OCI-LY1 (cell line): Measurements from ENCODE around the gene BCO2.

Source experiments
- H2AFZ ChIP-seq: fragments of 200-600 bp; sonication (generic), shearing (Covaris generic); 2 replicates; pipeline ENCODE4 v1.6.0; 2014; ENCODE audit warnings: antibody characterized with exemption, mild to moderate bottlenecking, low read length
- H3F3A ChIP-seq: fragments of 200-600 bp; sonication (generic), shearing (Covaris generic); 2 replicates; pipeline ENCODE4 v1.6.0; 2014; ENCODE audit warnings: mild to moderate bottlenecking, antibody characterized with exemption, low read length, moderate library complexity; ENCODE audit not compliant: insufficient read depth
- H3K27ac ChIP-seq: fragments of 200-600 bp; sonication (generic); 2 replicates; pipeline ENCODE4 v1.5.1; 2014; ENCODE audit warnings: low read length, mixed run types, mild to moderate bottlenecking, low read depth; ENCODE audit not compliant: poor library complexity, severe bottlenecking
- H3K27me3 ChIP-seq: fragments of 200-600 bp; sonication (generic); 2 replicates; pipeline ENCODE4 v1.6.0; 2014; ENCODE audit warnings: antibody characterized with exemption, mild to moderate bottlenecking, low read length, moderate library complexity; ENCODE audit not compliant: insufficient read depth
- H3K36me3 ChIP-seq: fragments of 200-600 bp; sonication (generic); 2 replicates; pipeline ENCODE4 v1.6.1; 2014; ENCODE audit warnings: mild to moderate bottlenecking, antibody characterized with exemption, low read length, moderate library complexity, mixed read lengths; ENCODE audit not compliant: insufficient read depth
- H3K4me1 ChIP-seq: fragments of 200-600 bp; sonication (generic); 2 replicates; pipeline ENCODE4 v1.5.1; 2014; ENCODE audit warnings: mild to moderate bottlenecking, low read length, moderate library complexity; ENCODE audit not compliant: insufficient read depth, severe bottlenecking
- H3K4me2 ChIP-seq: fragments of 200-600 bp; sonication (generic), shearing (Covaris generic); 2 replicates; pipeline ENCODE4 v1.6.1; 2014; ENCODE audit warnings: low read length
- H3K4me3 ChIP-seq: fragments of 200-600 bp; sonication (generic); 2 replicates; pipeline ENCODE4 v1.5.1; 2014; ENCODE audit warnings: low read length, low read depth, mild to moderate bottlenecking, mixed read lengths; ENCODE audit not compliant: poor library complexity, severe bottlenecking
- H3K79me2 ChIP-seq: fragments of 200-600 bp; shearing (Covaris generic); 2 replicates; pipeline ENCODE4 v1.6.1; 2016; ENCODE audit warnings: mixed run types, low read length, mixed read lengths; ENCODE audit not compliant: insufficient read depth
- H3K9ac ChIP-seq: fragments of 200-600 bp; sonication (generic), shearing (Covaris generic); 2 replicates; pipeline ENCODE4 v1.6.1; 2014; ENCODE audit warnings: mild to moderate bottlenecking, low read length, mixed read lengths
- H3K9me2 ChIP-seq: fragments of 200-600 bp; sonication (generic), shearing (Covaris generic); 2 replicates; pipeline ENCODE4 v1.6.1; 2014; ENCODE audit warnings: low read depth, mild to moderate bottlenecking, low read length, mixed read lengths
- H3K9me3 ChIP-seq: fragments of 200-600 bp; shearing (Covaris generic); 2 replicates; pipeline ENCODE4 v1.6.1; 2014; ENCODE audit warnings: low read length, mixed read lengths
- H4K20me1 ChIP-seq: fragments of 200-600 bp; sonication (generic), shearing (Covaris generic); 2 replicates; pipeline ENCODE4 v1.6.0; 2016; ENCODE audit warnings: mild to moderate bottlenecking, low read length; ENCODE audit not compliant: insufficient read depth
- CTCF ChIP-seq: fragments of 200-600 bp; sonication (generic), shearing (Covaris generic); IDR thresholded peaks from 2 replicates; pipeline ENCODE4 v1.5.1; 2017; ENCODE audit warnings: mild to moderate bottlenecking, antibody characterized with exemption, low read length, moderate library complexity, mixed read lengths
- EZH2 ChIP-seq: fragments of 200-600 bp; sonication (generic), shearing (Covaris generic); IDR thresholded peaks from 2 replicates; pipeline ENCODE4 v1.8.0; 2017; ENCODE audit warnings: borderline replicate concordance, mixed run types, mild to moderate bottlenecking, antibody characterized with exemption, low read length, moderate library complexity, mixed read lengths

BCO2 gene, protein sequence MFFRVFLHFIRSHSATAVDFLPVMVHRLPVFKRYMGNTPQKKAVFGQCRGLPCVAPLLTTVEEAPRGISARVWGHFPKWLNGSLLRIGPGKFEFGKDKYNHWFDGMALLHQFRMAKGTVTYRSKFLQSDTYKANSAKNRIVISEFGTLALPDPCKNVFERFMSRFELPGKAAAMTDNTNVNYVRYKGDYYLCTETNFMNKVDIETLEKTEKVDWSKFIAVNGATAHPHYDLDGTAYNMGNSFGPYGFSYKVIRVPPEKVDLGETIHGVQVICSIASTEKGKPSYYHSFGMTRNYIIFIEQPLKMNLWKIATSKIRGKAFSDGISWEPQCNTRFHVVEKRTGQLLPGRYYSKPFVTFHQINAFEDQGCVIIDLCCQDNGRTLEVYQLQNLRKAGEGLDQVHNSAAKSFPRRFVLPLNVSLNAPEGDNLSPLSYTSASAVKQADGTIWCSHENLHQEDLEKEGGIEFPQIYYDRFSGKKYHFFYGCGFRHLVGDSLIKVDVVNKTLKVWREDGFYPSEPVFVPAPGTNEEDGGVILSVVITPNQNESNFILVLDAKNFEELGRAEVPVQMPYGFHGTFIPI

DNA sequence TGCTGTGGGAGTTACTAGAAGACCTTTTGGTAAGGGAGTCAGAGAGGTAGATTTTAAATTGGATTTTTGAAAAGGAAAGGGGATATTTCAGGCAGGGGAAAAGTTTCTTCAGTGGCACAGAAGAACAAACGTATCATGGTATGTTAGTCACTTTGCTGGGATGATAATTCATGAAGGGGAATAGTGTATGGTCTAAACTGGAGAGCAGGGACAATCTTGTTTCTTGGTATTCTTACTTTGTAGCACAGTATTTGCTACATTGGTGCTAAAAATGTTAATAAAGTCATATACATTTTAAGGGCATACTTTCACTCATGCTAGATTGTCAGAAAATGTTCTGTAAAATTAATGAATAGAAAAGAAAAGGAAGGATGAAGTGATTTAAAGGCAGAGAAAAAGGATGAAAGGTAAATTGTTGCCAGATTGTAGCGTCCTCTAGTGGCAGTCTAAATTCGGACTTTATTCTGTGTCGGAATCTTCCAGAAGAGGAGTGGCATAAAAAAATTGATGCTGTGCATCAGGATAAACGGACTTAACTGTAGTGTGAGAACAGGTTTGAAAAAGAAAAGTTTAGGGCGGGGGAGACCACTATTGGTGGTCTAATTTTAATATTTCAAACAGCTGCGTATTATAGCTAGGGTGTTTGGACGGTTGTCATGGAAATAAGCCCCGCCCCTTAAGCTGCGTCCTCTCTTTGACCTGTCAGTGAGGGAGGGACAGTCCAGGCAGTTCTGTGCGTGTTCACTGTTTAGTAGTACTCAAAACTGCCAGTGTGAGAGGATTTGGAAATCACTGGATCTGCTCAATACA, at the start of gene BCO2:
BCO2 (plus strand) TSS at position 724 of the 810 bp plus-strand sequence. CDS start 90 bp downstream, outside the sequence.
- Histone ChIP-seq H2AFZ (no peak within 1 kb of the TSS), H3F3A (no peaks in the 10 kb centered on the region), H4K20me1 (no peaks in the 10 kb centered on the region), H3K36me3 (no peaks in the 10 kb centered on the region), H3K79me2 (no peaks in the 10 kb centered on the region), H3K4me3 (peak within 1 kb of the TSS; percentile 28), H3K9ac (no peak within 1 kb of the TSS), H3K9me2 (no peaks in the 10 kb centered on the region), H3K4me1 (peaks cover 8% of the 10 kb centered on the region), H3K27ac (no peak within 1 kb of the TSS), H3K4me2 (peak within 1 kb of the TSS; percentile 56), H3K27me3 (no peaks in the 10 kb centered on the region), H3K9me3 (no peaks in the 10 kb centered on the region)
- TF ChIP-seq EZH2 (no peak), CTCF (peak; percentile 98)

DNA sequence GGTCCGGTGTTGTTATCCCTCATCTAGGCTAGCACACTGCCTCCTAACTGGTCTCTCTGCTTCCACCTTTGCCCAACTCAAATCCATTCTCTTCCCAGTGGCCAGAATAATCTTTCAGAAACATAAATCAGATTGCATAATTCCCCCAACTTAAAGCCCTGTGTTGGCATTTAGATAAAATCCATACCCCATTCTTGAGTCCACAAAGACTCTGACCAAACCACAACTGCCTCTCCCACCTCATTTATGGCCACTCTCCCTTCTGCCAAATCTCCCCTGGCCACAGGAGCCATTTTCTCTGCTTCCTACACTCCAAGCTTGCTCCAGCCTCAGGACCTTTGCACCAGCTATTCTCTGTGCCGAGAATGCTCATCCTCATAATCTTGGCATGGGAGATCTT, 48.3 kb upstream of the BCO2 start:
- no peaks in the 10 kb centered on the region for H3K79me2 ChIP-seq
- no peaks in the 10 kb centered on the region for H3K27me3 ChIP-seq
- H3K9me3 ChIP-seq: no peaks in the 10 kb centered on the region
- no peak overlapping the region for H2AFZ ChIP-seq
- H3K36me3 ChIP-seq: no peaks in the 10 kb centered on the region
- TF ChIP-seq CTCF (no peak), EZH2 (no peak)
- H3K27ac ChIP-seq: no peak overlapping the region
- no peak overlapping the region for H3K9ac ChIP-seq
- no peaks in the 10 kb centered on the region for H4K20me1 ChIP-seq
- no peak overlapping the region for H3K4me2 ChIP-seq
- no peaks in the 10 kb centered on the region for H3F3A ChIP-seq
- no peak overlapping the region for H3K4me3 ChIP-seq
- no peaks in the 10 kb centered on the region for H3K9me2 ChIP-seq
- H3K4me1 ChIP-seq: no peaks in the 10 kb centered on the region

DNA sequence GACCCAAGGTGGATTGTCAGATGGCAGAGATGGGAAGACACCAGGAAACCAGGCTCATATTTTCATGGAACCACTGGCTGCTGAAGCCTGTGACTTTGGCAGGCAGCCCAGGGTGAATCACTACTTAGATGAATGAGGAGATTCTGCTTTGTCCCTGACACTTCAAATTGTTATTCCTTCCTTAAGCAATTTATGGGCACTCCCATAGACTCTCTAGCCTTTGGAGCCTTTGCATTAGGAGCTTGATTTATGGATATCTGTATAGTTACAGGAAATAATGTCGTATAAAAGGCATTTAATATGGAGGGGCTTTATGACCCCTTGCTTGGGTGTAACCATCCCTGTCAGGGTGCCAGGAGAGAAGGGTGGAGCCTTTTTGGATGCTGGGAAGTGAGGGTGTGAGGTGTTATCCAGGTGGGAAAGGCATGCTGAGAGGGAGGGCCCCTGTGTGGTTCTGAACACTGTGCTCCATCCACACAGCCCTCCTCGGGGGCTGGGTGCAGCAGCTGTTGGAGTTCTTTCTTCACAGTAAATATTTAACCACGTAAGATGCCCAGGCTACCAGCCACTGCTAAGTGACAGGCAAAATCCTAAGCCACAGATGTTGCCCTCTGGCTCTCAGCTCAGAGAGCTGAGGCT, 46.7 kb upstream of the BCO2 start:
- H2AFZ ChIP-seq: no peak overlapping the region
- H3K4me2 ChIP-seq: no peak overlapping the region
- no peaks in the 10 kb centered on the region for H3F3A ChIP-seq
- H3K9ac ChIP-seq: no peak overlapping the region
- no peaks in the 10 kb centered on the region for H3K79me2 ChIP-seq
- TF ChIP-seq EZH2: no peak
- no peak for TF ChIP-seq CTCF
- no peak overlapping the region for H3K4me3 ChIP-seq
- H3K9me2 ChIP-seq: no peaks in the 10 kb centered on the region
- no peaks in the 10 kb centered on the region for H3K9me3 ChIP-seq
- H3K27me3 ChIP-seq: no peaks in the 10 kb centered on the region
- no peak overlapping the region for H3K27ac ChIP-seq
- H4K20me1 ChIP-seq: no peaks in the 10 kb centered on the region
- H3K4me1 ChIP-seq: no peaks in the 10 kb centered on the region
- H3K36me3 ChIP-seq: no peaks in the 10 kb centered on the region
